ENCODE results near the gene SNX20.

SNX20 gene

DNA sequence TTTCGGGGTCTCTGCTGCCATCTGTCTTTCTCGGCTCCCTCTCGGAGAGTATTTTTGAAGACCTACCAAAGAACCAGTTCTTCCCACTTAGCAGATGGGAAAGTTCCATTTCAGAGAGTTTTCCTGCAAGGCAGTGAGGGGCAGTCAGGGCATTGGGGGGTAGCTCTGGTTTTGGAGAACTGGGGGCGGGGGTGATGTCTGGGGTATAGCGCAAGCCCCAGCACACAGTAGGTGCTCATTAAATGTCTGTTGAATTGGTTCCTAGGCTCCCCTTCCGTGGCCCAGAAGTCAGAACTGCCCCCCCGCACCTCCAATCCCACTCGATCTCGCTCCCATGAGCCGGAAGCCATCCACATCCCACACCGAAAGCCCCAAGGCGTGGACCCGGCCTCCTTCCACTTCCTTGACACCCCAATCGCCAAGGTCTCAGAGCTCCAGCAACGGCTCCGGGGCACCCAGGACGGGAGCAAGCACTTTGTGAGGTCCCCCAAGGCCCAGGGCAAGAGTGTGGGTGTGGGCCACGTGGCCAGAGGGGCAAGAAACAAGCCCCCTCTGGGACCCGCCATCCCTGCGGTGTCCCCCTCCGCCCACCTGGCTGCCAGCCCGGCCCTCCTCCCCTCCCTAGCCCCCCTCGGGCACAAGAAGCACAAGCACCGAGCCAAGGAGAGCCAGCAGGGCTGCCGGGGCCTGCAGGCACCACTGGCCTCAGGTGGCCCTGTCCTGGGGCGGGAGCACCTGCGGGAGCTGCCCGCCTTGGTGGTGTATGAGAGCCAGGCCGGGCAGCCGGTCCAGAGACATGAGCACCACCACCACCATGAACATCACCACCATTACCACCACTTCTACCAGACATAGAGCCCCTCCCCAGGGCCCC is 47.9 kb downstream of the SNX20 start:
- Histone ChIP-seq H3K4me2 (ENCODE audit: low read length) (no peak overlapping the region), H3K36me3 (replicated peaks; ENCODE audit: low read depth, low read length) (no peaks in the 10 kb centered on the region), H3K4me1 (ENCODE audit: low read length) (no peaks in the 10 kb centered on the region), H3K9me3 (ENCODE audit: insufficient read depth, low read length) (no peaks in the 10 kb centered on the region), H4K20me1 (ENCODE audit: insufficient read depth, low read length) (no peaks in the 10 kb centered on the region), H2AFZ (ENCODE audit: low read depth, low read length) (no peak overlapping the region), H3K27ac (ENCODE audit: low read length) (no peak overlapping the region), H3K27me3 (ENCODE audit: low read depth, low read length) (no peaks in the 10 kb centered on the region), H3K9ac (ENCODE audit: low read length) (no peak overlapping the region), H3K4me3 (ENCODE audit: low read length) (no peak overlapping the region), H3K79me2 (ENCODE audit: low read length) (no peaks in the 10 kb centered on the region)
- TF ChIP-seq, protein P1, sequence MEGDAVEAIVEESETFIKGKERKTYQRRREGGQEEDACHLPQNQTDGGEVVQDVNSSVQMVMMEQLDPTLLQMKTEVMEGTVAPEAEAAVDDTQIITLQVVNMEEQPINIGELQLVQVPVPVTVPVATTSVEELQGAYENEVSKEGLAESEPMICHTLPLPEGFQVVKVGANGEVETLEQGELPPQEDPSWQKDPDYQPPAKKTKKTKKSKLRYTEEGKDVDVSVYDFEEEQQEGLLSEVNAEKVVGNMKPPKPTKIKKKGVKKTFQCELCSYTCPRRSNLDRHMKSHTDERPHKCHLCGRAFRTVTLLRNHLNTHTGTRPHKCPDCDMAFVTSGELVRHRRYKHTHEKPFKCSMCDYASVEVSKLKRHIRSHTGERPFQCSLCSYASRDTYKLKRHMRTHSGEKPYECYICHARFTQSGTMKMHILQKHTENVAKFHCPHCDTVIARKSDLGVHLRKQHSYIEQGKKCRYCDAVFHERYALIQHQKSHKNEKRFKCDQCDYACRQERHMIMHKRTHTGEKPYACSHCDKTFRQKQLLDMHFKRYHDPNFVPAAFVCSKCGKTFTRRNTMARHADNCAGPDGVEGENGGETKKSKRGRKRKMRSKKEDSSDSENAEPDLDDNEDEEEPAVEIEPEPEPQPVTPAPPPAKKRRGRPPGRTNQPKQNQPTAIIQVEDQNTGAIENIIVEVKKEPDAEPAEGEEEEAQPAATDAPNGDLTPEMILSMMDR (IDR thresholded peaks at IDR 0.05; ENCODE audit: low read depth, low read length), result 0 out of 2 replicates have a peak, but pooled peaks have one; percentile 11
- TF ChIP-seq EZH2phosphoT487 (IDR thresholded peaks at IDR 0.05; ENCODE audit: low read depth), result no peak

DNA sequence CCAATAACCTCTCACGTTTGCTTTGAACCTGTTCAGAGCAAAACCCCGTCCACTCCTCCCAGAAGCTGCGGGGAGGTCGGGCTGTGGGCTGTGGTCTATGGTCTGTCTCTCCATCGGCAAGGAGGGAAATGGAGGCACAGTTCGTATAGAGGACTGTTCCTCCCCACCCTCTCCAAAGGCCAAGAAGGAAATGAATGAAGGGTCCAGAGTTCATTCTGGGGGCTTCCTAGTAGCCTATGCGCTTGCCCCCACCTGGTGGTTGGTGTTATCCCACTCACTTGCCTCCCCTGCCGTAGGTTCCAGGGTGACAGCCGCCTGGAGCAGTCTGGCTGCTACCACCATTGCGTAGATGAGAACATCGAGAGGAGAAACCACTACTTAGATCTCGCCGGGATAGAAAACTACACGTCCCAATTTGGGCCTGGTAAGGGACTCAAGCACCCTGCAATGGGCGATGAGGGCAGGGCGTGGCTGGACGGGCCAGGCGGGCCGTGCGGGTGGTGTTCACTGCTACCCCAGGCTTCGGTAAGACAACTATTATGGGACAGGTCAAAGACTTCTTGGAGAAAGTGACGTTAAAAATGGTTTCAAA is 49.0 kb downstream of the SNX20 start:
- no peaks in the 10 kb centered on the region for H3K79me2 ChIP-seq (ENCODE audit: low read length)
- peaks cover 8% of the 10 kb centered on the region for H3K4me1 ChIP-seq (ENCODE audit: low read length)
- H3K4me3 ChIP-seq (ENCODE audit: low read length), result no peak overlapping the region
- TF ChIP-seq, protein P1 (IDR thresholded peaks at IDR 0.05; ENCODE audit: low read depth, low read length), result no peak
- no peak for TF ChIP-seq EZH2phosphoT487 (IDR thresholded peaks at IDR 0.05; ENCODE audit: low read depth)
- H2AFZ ChIP-seq (ENCODE audit: low read depth, low read length), result no peak overlapping the region
- H3K27ac ChIP-seq (ENCODE audit: low read length), result no peak overlapping the region
- no peaks in the 10 kb centered on the region for H4K20me1 ChIP-seq (ENCODE audit: insufficient read depth, low read length)
- no peaks in the 10 kb centered on the region for H3K27me3 ChIP-seq (ENCODE audit: low read depth, low read length)
- H3K9me3 ChIP-seq (ENCODE audit: insufficient read depth, low read length), result no peaks in the 10 kb centered on the region
- no peak overlapping the region for H3K9ac ChIP-seq (ENCODE audit: low read length)
- no peaks in the 10 kb centered on the region for H3K36me3 ChIP-seq (replicated peaks; ENCODE audit: low read depth, low read length)
- H3K4me2 ChIP-seq (ENCODE audit: low read length), result no peak overlapping the region

DNA sequence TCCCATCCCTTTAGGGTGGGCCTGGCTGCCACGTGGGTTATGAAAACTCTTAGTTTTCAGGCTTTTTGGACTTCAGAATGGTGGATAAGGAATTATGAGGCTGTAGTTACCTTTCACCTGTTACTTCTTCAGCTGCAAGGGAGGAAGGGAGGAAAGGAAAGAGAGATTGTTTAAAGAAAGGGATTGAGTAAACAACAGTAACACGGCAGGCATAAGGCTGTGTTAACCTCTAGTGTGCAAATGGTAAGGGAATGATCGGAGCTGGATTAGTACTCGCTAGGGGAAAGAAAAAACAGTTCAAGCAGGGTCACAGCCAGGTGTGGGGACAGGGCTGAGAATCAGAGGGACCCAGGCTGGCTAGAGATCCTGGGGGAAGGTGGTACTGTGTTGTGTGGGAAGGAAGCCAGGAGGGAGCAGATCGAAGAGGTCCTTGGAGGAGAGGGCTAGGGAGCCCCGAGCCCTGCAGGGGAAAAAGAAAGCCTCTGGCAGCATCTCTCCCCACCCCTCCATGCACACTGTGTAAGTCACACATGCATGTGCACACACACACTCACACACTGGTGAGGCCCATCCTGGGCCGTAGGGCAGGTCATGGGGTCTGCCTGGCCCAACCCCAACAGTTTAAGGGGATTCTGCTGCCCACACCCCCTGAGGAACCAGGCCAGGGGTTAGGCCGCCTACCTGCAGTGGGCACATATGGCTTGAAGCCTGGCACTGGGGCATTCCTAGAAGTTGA is 49.7 kb downstream of the SNX20 start:
- TF ChIP-seq, protein P1 (IDR thresholded peaks at IDR 0.05; ENCODE audit: low read depth, low read length), result no peak
- TF ChIP-seq EZH2phosphoT487 (IDR thresholded peaks at IDR 0.05; ENCODE audit: low read depth), result no peak
- Histone ChIP-seq H2AFZ (ENCODE audit: low read depth, low read length) (no peak overlapping the region), H3K79me2 (ENCODE audit: low read length) (no peaks in the 10 kb centered on the region), H3K9ac (ENCODE audit: low read length) (no peak overlapping the region), H3K4me1 (ENCODE audit: low read length) (peaks cover 13% of the 10 kb centered on the region), H3K4me2 (ENCODE audit: low read length) (no peak overlapping the region), H3K27ac (ENCODE audit: low read length) (no peak overlapping the region), H3K27me3 (ENCODE audit: low read depth, low read length) (no peaks in the 10 kb centered on the region), H3K36me3 (replicated peaks; ENCODE audit: low read depth, low read length) (no peaks in the 10 kb centered on the region), H4K20me1 (ENCODE audit: insufficient read depth, low read length) (no peaks in the 10 kb centered on the region), H3K4me3 (ENCODE audit: low read length) (no peak overlapping the region), H3K9me3 (ENCODE audit: insufficient read depth, low read length) (no peaks in the 10 kb centered on the region)

Measured in OCI-LY3 (cell line).